Esophagus muscularis mucosa (tissue), 4 donors: ENCODE results near the gene SCP2. TPM values are rescaled to one million over a fixed set of nuclear protein-coding genes. Genes with fewer than 3 reads are reported as not detected.

Experiments used
- DNase-seq: peaks from one replicate; pipeline ENCODE4 v3.0.0-alpha.2; 2017; ENCODE audit errors: extremely low spot score
- H3K27ac ChIP-seq, 4 donors: fragments of 200-600 bp; sonication (generic); replicated peaks in 1 of 4; 1 replicate in 3 of 4; 2 replicates in 1 of 4; pipeline ENCODE4 v1.5.1; 2016 to 2019; ENCODE audit warnings: mild to moderate bottlenecking in 1 of 4
- H3K27me3 ChIP-seq, 4 donors: fragments of 200-600 bp; sonication (generic); one replicate each; pipeline versions ENCODE4 v1.5.1 to v1.6.0; 2016 to 2019
- H3K36me3 ChIP-seq, 4 donors: fragments of 200-600 bp; sonication (generic); one replicate each; pipeline ENCODE4 v1.5.1; 2016 to 2019
- H3K4me1 ChIP-seq, 4 donors: fragments of 200-600 bp; sonication (generic); one replicate each; pipeline ENCODE4 v1.5.1; 2016 to 2019
- H3K4me3 ChIP-seq, 4 donors: fragments of 200-600 bp; sonication (generic); 1 replicate in 2 of 4; 2 replicates in 2 of 4; pipeline ENCODE4 v1.5.1; 2016 to 2019; ENCODE audit warnings: mild to moderate bottlenecking in 4 of 4, moderate library complexity in 1 of 4
- H3K9me3 ChIP-seq, 4 donors: fragments of 200-600 bp; sonication (generic); 1 replicate in 3 of 4; 2 replicates in 1 of 4; pipeline ENCODE4 v1.5.1; 2016 to 2019
- CTCF ChIP-seq, 3 experiments: fragments of 200-600 bp in 2 of 3; fragments of 450-650 bp in 1 of 3; sonication (generic) in 2 of 3; IDR thresholded peaks; one replicate each; pipeline ENCODE4 v1.5.1; 2017 to 2019; ENCODE audit warnings: antibody characterized with exemption in 3 of 3, mild to moderate bottlenecking in 2 of 3, moderate library complexity in 1 of 3
- EP300 ChIP-seq: sonication (generic); formaldehyde crosslinking; IDR thresholded peaks from one replicate; pipeline ENCODE4 v1.6.1; 2017; ENCODE audit warnings: antibody characterized with exemption
- POLR2A ChIP-seq: fragments of 450-650 bp; IDR thresholded peaks from one replicate; pipeline ENCODE4 v1.6.1; 2017; ENCODE audit warnings: antibody characterized with exemption, moderate library complexity, mild to moderate bottlenecking, low read depth
- POLR2AphosphoS5 ChIP-seq, 2 donors: sonication (generic); formaldehyde crosslinking; IDR thresholded peaks; one replicate each; pipeline ENCODE4 v1.6.1; 2017; ENCODE audit warnings: antibody characterized with exemption in 2 of 2
- WGBS: methylation state at CpG from one replicate; pipeline ENCODE4 v1.1.5; 2018; 5-methylcytosine and 5-hydroxymethylcytosine counted together
- intact Hi-C: fragments of 100-400 bp; cut with DNase I; formaldehyde crosslinking; loops from one replicate; pipeline ENCODE4 v1.15.1; 2023
- total RNA-seq, 4 donors: library from RNA; depleted of rRNA; stranded (reverse); fragments of >200 nt; gene quantifications; one replicate each; pipeline versions ENCODE4 v1.1.0 to v1.2.1, GENCODE V29; 2016

Gene SCP2
- total RNA-seq, 4 donors from 2014 or later = 83.0 to 94.3 (median 92.1) TPM

- 87% methylated on average over 7 of the region's 7 CpGs for WGBS
- intact Hi-C loops = no loop called here
- no peak for DNase-seq
- Histone ChIP-seq H3K4me1 (peaks cover 24 to 37% (median 28%) of the 10 kb centered on the region in 4 donors), H3K9me3 (no peaks in the 10 kb centered on the region), H3K36me3 (peaks cover 0 to 21% (median 9%) of the 10 kb centered on the region in 4 donors), H3K27me3 (no peaks in the 10 kb centered on the region), H3K27ac (peak overlapping the region in 1 of 4 donors; percentile 57), H3K4me3 (no peak overlapping the region)
- TF ChIP-seq EP300 (no peak), CTCF (IDR thresholded peaks at IDR 0.05) (no peak), POLR2A (no peak), POLR2AphosphoS5 (IDR thresholded peaks at IDR 0.05) (no peak)
These were observed 11.2 kb upstream of the SCP2 start for GRCh38 chr1:52915855-52916220.

GRCh38 chr1:52916241-52916975 is 10.7 kb upstream of the SCP2 start:
- peaks cover 24 to 40% (median 30%) of the 10 kb centered on the region in 4 donors for H3K4me1 ChIP-seq
- H3K27me3 ChIP-seq = no peaks in the 10 kb centered on the region
- H3K9me3 ChIP-seq = no peaks in the 10 kb centered on the region
- TF ChIP-seq POLR2A (no peak), EP300 (no peak), CTCF (IDR thresholded peaks at IDR 0.05) (no peak), POLR2AphosphoS5 (IDR thresholded peaks at IDR 0.05) (no peak)
- 83% methylated on average over 9 of the region's 10 CpGs for WGBS
- peak overlapping the region in 2 of 4 donors; percentile 20 to 57 for H3K27ac ChIP-seq
- H3K36me3 ChIP-seq = peaks cover 0 to 15% (median 6%) of the 10 kb centered on the region in 4 donors
- intact Hi-C loops = no loop called here
- no peak overlapping the region for H3K4me3 ChIP-seq
- no peak for DNase-seq

GRCh38 chr1:52917156-52917555 is 9.9 kb upstream of the SCP2 start:
- Histone ChIP-seq H3K4me3 (no peak overlapping the region), H3K4me1 (peaks cover 24 to 48% (median 38%) of the 10 kb centered on the region in 4 donors), H3K36me3 (peaks cover 0 to 10% (median 4%) of the 10 kb centered on the region in 4 donors), H3K27me3 (no peaks in the 10 kb centered on the region), H3K9me3 (no peaks in the 10 kb centered on the region), H3K27ac (peak overlapping the region in 2 of 4 donors; percentile 20 to 57)
- no peak for DNase-seq
- TF ChIP-seq EP300 = no peak
- TF ChIP-seq POLR2AphosphoS5 (IDR thresholded peaks at IDR 0.05) = peak in 1 of 2 donors; percentile 43
- WGBS = 66% methylated on average over 7 of the region's 7 CpGs
- intact Hi-C loops = no loop called here

- intact Hi-C loops = no loop called here
- H3K9me3 ChIP-seq = no peaks in the 10 kb centered on the region
- no peak overlapping the region for H3K4me3 ChIP-seq
- peaks cover 0 to 10% (median 4%) of the 10 kb centered on the region in 4 donors for H3K36me3 ChIP-seq
- H3K27ac ChIP-seq = peak overlapping the region in 1 of 4 donors; percentile 57
- WGBS = 91% methylated on average over 1 of the region's 1 CpG
- TF ChIP-seq EP300 (no peak), CTCF (IDR thresholded peaks at IDR 0.05) (no peak), POLR2A (no peak), POLR2AphosphoS5 (IDR thresholded peaks at IDR 0.05) (no peak)
- no peak for DNase-seq
- H3K27me3 ChIP-seq = no peaks in the 10 kb centered on the region
- H3K4me1 ChIP-seq = peaks cover 24 to 49% (median 39%) of the 10 kb centered on the region in 4 donors
These were observed 9.5 kb upstream of the SCP2 start for GRCh38 chr1:52917581-52917980.

- intact Hi-C loops = no loop called here
- 89% methylated on average over 6 of the region's 6 CpGs for WGBS
- no peak overlapping the region for H3K27ac ChIP-seq
These were observed 8.9 kb upstream of the SCP2 start for GRCh38 chr1:52918201-52918600.

More at GRCh38 chr1:52918201-52918600, 8.9 kb upstream of the SCP2 start:
- no peaks in the 10 kb centered on the region for H3K27me3 ChIP-seq
- no peak for TF ChIP-seq CTCF (IDR thresholded peaks at IDR 0.05)
- TF ChIP-seq POLR2A = no peak
- TF ChIP-seq POLR2AphosphoS5 (IDR thresholded peaks at IDR 0.05) = no peak
- no peak for TF ChIP-seq EP300
- no peak for DNase-seq
- H3K36me3 ChIP-seq = peaks cover 0 to 10% (median 2%) of the 10 kb centered on the region in 4 donors
- peaks cover 24 to 49% (median 39%) of the 10 kb centered on the region in 4 donors for H3K4me1 ChIP-seq
- no peak overlapping the region for H3K4me3 ChIP-seq
- no peaks in the 10 kb centered on the region for H3K9me3 ChIP-seq
